Stimulated activated CD4-positive, alpha-beta T cell treated with anti-CD3 and anti-CD28 coated beads, Interleukin-1b, Interleukin-23, amount 100 ng/mL, for 48 hours (primary cell): Measurements from ENCODE around the gene OR4F17.
"Not testable (repeated sequence)": the region's sequence is repeated elsewhere in the genome, so short reads cannot be mapped to it uniquely, and the experiment has no call there.

Source experiments
- DNase-seq: peaks from one replicate; pipeline ENCODE4 v3.0.0-alpha.2; 2020

The OR4F17 gene, protein sequence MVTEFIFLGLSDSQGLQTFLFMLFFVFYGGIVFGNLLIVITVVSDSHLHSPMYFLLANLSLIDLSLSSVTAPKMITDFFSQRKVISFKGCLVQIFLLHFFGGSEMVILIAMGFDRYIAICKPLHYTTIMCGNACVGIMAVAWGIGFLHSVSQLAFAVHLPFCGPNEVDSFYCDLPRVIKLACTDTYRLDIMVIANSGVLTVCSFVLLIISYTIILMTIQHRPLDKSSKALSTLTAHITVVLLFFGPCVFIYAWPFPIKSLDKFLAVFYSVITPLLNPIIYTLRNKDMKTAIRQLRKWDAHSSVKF

DNA sequence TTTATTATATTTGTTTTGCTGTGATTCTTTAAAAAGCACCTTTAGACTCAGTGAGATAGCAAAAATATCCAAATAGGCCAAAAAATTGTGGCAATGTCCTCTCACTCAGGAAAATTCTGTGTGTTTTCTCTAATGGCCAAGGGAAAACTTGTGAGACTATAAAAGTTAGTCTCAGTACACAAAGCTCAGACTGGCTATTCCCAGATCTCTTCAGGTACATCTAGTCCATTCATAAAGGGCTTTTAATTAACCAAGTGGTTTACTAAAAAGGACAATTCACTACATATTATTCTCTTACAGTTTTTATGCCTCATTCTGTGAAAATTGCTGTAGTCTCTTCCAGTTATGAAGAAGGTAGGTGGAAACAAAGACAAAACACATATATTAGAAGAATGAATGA is at the start of gene OR4F17:
OR4F17 (plus strand) TSS at position 301 of the 400 bp plus-strand sequence. CDS start 3,575 bp downstream, outside the sequence.
- not testable (repeated sequence) for DNase-seq

DNA sequence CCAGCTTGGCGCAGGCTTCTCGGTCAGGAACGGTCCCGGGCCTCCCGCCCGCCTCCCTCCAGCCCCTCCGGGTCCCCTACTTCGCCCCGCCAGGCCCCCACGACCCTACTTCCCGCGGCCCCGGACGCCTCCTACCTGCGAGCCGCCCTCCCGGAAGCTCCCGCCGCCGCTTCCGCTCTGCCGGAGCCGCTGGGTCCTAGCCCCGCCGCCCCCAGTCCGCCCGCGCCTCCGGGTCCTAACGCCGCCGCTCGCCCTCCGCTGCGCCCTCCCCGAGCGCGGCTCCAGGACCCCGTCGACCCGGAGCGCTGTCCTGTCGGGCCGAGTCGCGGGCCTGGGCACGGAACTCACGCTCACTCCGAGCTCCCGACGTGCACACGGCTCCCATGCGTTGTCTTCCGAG is 36.1 kb upstream of the OR4F17 start:
- peak; percentile 34 for DNase-seq

DNA sequence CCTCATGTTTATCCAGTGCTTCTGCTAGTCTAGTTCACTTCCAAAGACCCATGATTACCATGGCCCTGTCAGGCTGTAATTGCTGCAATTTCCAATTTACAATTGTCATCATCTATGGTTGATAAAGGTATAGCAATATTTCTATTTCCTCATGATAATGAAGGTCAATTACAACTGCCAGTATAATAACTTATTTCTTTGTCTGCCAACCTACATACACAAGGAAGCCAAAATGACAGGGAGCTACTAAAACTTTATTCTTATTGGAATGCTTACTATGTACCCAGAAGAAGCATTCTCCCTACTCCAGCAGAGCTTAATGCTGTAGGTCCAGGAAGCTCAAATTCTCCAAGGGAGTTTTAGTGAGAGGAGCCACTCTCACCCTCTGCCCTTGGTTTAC is 24.0 kb upstream of the OR4F17 start:
- not testable (repeated sequence) for DNase-seq

DNA sequence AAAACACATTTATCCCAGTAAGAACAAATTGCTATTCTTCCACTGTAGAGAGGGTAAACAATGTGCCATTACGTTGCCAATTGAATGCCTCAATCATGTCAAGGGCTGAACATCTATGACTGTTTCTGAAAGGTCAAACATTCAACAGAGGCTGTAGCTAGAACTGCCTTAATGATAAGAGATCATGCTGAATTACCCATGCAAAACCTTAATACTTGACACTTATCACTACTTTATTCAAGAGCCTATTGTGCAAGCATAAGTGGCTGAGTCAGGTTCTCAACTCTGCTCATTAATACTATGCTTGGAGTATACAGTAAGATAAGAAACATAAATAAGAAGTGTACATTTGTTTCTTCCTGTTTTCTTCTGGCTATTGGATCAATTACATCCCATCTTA is 23.3 kb upstream of the OR4F17 start:
- not testable (repeated sequence) for DNase-seq

DNA sequence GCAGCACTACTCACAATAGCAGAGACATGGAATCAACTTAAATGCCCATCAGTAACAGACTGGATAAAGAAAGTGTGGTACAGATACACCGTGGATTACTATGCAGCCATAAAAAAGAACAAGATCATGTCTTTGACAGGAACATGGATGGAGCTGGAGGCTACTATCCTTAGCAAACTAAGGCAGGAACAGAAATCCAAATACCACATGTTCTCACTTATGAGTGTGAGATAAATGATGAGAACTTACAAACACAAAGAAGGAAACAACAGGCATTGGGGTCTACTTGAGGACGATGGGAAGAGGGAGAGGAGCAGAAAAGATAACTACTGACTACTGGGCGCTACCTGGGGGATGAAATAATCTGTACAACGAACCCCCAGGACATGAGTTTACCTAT is 16.2 kb upstream of the OR4F17 start:
- DNase-seq: not testable (repeated sequence)

DNA sequence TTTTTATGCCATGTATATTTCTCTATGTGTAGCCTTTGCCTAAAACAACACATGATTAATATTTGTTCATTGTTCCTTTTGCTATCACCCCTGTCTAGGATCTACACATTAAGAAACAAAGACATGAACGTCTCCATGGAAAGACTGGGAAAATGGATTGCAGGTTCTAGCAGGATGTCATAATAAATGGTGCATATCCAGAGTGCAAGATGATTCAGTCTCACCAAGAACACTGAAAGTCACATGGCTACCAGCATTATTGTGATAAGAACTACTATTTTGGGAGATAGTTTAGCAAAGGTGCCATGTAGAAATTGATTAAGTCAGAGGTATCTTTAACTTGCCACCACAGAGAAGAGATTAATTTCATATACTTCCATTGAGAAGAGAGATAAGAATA is 12.1 kb upstream of the OR4F17 start:
- DNase-seq: not testable (repeated sequence)

DNA sequence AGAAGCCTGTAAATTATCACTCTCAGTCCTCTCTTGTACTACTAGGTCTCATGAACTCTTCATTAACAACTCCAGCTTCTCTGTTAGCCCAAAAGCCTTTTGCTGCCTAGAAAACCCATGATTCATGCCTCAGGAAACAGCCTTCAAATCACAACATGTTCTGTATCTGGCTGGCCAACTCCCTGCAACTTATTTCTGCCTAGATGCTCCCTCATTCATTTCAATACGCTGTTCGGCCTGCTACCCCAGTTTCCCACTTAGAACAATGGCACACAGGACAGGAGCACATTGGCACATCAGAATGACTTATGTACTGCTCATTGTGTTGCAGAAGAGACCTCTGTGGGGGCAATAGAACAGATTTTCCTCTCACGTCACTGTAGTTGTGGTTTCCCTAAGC is 9.3 kb upstream of the OR4F17 start:
- DNase-seq: not testable (repeated sequence)

DNA sequence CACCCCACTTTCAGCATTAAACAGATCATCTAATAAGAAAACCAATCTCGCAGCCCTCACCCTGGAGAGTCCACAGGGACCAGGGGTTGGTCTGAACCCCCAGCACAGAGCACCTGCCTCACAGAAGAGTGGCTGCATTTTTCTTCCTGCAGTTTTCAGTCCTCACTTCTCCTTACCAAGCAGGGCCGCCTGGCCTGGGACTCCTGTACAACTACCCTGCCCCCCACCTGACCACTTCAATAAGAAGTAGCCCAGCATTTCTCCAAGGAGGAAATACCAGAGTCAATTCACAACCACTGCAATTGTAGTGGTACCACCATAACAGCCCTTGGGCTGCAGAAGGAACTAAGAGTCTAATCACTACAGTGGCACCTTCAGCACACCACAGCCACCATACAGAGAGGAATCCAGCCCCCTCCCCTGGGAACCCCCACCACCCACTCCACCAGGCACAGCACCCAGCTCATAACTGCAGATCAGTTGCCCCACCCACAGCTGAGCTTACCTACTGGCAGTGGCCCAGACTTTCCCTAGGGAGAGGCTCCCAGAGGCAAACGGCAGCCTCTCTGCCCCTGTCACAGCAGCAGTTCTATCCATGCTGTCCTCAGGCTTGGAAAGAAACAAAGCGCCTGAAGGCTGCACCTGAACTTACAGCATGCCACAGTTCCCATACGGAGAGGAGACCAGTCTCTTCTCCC is 13.7 kb downstream of the OR4F17 start:
- DNase-seq: not testable (repeated sequence)
